HUES64 (cell line): ENCODE results near the gene LDLRAD3.

Experiments
- H3K27ac ChIP-seq: 2 replicates; pipeline ENCODE4 v1.7.0; 2013; ENCODE audit warnings: low read depth, low read length, inconsistent platforms
- H3K27me3 ChIP-seq: 2 replicates; pipeline ENCODE4 v1.6.1; 2013; ENCODE audit warnings: mild to moderate bottlenecking, low read length; ENCODE audit not compliant: insufficient read depth
- H3K36me3 ChIP-seq: 2 replicates; pipeline ENCODE4 v1.6.1; 2013; ENCODE audit warnings: mild to moderate bottlenecking, low read length; ENCODE audit not compliant: insufficient read depth
- H3K4me1 ChIP-seq: 2 replicates; pipeline ENCODE4 v1.6.1; 2013; ENCODE audit warnings: mild to moderate bottlenecking, low read length, moderate library complexity; ENCODE audit not compliant: insufficient read depth
- H3K4me3 ChIP-seq: 2 replicates; pipeline ENCODE4 v1.5.1; 2013; ENCODE audit warnings: mild to moderate bottlenecking, low read length, moderate library complexity
- H3K9ac ChIP-seq: 2 replicates; pipeline ENCODE4 v1.6.1; 2013; ENCODE audit warnings: mild to moderate bottlenecking, low read depth, low read length
- H3K9me3 ChIP-seq: 2 replicates; pipeline ENCODE4 v1.6.1; 2013; ENCODE audit warnings: low read depth, low read length; ENCODE audit not compliant: insufficient read depth
- WGBS: fragments of 150-250, 120-280 bp; methylation state at CpG from one replicate; pipeline ENCODE4 v1.1.7; 2013; ENCODE audit warnings: missing lambda C conversion rate; 5-methylcytosine and 5-hydroxymethylcytosine counted together

The LDLRAD3 gene

DNA sequence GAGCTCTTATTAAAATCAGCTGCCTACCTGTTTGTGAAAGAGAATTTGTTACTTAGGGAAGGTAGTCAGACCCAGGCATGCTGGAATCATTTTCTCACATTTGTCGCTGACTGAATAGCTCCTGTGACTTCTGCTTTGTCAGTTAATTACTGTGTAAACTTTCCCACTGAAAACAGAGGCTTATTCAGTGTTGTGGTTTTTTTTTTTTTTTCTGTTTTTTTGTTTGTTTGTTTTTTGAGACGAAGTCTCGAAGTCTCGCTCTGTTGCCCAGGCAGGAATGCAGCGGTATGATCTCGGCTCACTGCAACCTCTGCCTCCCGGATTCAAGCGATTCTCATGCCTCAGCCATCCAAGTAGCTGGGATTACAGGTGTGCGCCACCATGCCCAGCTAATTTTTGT lies 5.6 kb upstream of the LDLRAD3 start:
- Histone ChIP-seq H3K4me1 (peaks cover 11% of the 10 kb centered on the region), H3K27ac (no peak overlapping the region), H3K27me3 (peaks cover 11% of the 10 kb centered on the region; the same call in 1 of the 2 replicates), H3K36me3 (no peaks in the 10 kb centered on the region), H3K4me3 (no peak overlapping the region), H3K9me3 (no peaks in the 10 kb centered on the region), H3K9ac (no peak overlapping the region)
- 81% methylated on average over 9 of the region's 9 CpGs for WGBS

DNA sequence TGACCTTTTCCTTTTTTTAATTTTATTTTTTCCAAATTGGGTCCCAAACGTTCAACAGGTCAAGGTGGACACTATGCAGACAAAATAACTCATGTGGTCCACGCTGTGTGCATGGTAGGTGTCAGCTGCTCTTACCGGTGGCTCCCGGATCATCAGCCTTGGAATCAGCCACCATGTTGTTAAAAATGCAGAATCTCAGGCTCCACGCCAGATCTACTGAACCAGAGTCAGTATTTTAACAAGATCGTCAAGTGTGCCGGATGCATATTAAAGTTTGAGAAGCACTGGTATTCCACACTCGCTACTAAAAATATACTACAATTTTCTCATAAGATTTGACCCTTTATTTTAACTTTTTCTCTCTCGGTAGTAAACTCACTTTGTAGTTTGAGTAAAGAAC lies 553 bp upstream of the LDLRAD3 start:
- H3K36me3 ChIP-seq, result no peaks in the 10 kb centered on the region
- H3K9me3 ChIP-seq, result no peaks in the 10 kb centered on the region
- peak overlapping the region; percentile 89 for H3K9ac ChIP-seq
- H3K27me3 ChIP-seq, result peaks cover 24% of the 10 kb centered on the region
- peak overlapping the region; percentile 88 for H3K4me3 ChIP-seq
- WGBS, result 53% methylated on average over 9 of the region's 9 CpGs
- H3K27ac ChIP-seq, result peak overlapping the region; percentile 71
- peaks cover 31% of the 10 kb centered on the region for H3K4me1 ChIP-seq

DNA sequence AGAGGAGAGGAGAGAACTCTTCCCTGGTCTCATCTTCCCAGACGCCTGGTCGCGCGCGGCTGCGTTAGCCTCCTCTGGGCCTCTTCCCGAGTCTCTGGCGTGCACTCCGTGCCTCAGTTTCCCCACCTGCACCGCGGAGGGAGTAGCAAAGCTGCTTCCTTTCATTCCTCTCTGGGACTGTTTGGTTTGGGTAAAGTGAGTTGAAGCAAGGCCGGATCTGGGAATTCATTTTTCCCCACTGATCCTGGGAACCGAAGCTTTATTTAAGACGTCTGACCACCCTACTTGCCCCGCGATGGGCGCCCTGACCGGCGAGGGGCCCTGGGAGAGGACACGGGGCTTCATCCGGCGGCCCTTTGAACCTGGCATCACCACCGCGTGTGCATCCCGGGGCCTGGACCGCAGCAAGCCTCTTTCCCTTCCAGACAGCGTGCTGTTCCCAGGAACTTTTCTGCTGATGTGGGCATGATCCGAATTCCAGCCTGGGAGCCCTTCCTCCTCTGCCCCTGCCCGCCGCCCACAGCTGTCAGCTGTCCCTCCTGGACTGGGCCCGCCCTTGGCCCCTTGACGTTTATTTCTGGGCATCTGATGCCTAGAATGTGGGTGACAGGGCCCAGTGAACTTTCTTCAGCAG lies 758 bp downstream of the LDLRAD3 start:
- H3K36me3 ChIP-seq, result no peaks in the 10 kb centered on the region
- H3K9ac ChIP-seq, result peak overlapping the region; percentile 89
- H3K27ac ChIP-seq, result peak overlapping the region; percentile 46; the same call in 1 of the 2 replicates
- H3K9me3 ChIP-seq, result no peaks in the 10 kb centered on the region
- peak overlapping the region; percentile 88 for H3K4me3 ChIP-seq
- H3K27me3 ChIP-seq, result peaks cover 24% of the 10 kb centered on the region
- WGBS, result 8% methylated on average over 32 of the region's 32 CpGs
- peaks cover 39% of the 10 kb centered on the region for H3K4me1 ChIP-seq

DNA sequence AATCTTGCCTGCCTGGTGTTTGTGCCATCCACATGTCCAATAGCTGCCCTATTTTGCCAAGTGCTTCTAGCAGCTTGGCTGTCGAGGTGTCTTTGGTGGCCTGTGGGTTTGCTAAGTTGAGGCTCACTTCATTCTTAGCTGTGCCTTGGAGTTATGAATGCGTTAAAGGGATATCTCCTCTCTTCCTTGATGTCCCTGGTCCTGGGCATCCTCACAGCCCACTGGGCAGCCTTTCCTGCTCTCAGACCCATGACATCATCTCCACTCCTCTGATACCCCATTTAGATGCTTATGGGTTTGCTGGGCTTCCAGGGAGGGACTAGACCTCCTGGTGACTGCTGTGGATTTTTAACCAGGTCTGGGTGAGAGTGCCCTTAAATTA lies 1.3 kb downstream of the LDLRAD3 start:
- Histone ChIP-seq H3K9me3 (no peaks in the 10 kb centered on the region), H3K27ac (no peak overlapping the region), H3K4me3 (peak overlapping the region; percentile 88), H3K27me3 (peaks cover 24% of the 10 kb centered on the region), H3K4me1 (peaks cover 40% of the 10 kb centered on the region), H3K36me3 (no peaks in the 10 kb centered on the region), H3K9ac (peak overlapping the region; percentile 89; the same call in 1 of the 2 replicates)
- 78% methylated on average over 2 of the region's 2 CpGs for WGBS

DNA sequence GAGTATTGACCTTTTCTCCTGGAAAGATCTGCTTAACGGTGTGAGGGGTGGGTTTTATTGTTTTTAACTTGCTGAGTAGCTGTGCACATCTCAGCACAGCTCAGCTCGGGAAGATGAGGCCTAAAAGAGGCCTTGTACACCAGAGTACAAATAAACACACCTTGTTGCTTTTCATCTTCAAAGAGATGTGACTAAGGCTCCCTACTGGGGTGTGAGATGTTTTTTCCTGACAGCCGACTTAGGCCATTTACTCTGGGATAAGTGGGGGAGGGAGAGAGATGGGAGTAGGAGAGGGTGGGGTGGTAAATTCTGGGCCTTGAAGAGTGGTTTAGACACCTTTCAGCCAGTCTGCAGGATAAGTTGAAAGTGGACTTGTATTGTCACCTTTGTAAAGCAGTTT lies 2.9 kb downstream of the LDLRAD3 start:
- WGBS, result 47% methylated on average over 3 of the region's 3 CpGs

DNA sequence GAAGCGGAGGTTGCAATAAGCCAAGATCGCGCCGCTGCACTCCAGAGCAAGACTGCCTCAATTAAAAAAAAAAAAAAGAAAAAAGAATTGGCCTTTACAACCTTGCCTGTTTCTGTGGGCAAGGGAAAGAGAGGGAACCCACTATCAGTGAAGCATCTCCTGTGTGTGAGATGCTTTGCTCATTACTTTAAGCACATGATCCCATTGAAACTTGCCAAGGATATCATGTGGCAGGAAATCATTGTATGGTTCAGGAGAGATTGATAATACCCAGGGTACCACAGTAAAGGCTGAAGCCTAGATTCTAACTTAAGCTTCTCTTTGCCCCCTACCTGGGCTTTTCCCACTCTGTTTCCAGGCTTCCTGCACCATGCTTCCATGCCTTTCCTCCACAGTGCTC lies 3.6 kb downstream of the LDLRAD3 start:
- H3K27me3 ChIP-seq, result peaks cover 20% of the 10 kb centered on the region
- no peaks in the 10 kb centered on the region for H3K36me3 ChIP-seq
- H3K4me1 ChIP-seq, result peaks cover 40% of the 10 kb centered on the region
- no peaks in the 10 kb centered on the region for H3K9me3 ChIP-seq
- WGBS, result 91% methylated on average over 4 of the region's 4 CpGs
- no peak overlapping the region for H3K27ac ChIP-seq
- H3K4me3 ChIP-seq, result no peak overlapping the region
- H3K9ac ChIP-seq, result no peak overlapping the region

More for the DNA sequence above, 2.9 kb downstream of the LDLRAD3 start:
- no peaks in the 10 kb centered on the region for H3K9me3 ChIP-seq
- H3K36me3 ChIP-seq, result no peaks in the 10 kb centered on the region
- H3K9ac ChIP-seq, result no peak overlapping the region
- peaks cover 40% of the 10 kb centered on the region for H3K4me1 ChIP-seq
- H3K27ac ChIP-seq, result no peak overlapping the region
- H3K27me3 ChIP-seq, result peaks cover 24% of the 10 kb centered on the region
- no peak overlapping the region for H3K4me3 ChIP-seq

DNA sequence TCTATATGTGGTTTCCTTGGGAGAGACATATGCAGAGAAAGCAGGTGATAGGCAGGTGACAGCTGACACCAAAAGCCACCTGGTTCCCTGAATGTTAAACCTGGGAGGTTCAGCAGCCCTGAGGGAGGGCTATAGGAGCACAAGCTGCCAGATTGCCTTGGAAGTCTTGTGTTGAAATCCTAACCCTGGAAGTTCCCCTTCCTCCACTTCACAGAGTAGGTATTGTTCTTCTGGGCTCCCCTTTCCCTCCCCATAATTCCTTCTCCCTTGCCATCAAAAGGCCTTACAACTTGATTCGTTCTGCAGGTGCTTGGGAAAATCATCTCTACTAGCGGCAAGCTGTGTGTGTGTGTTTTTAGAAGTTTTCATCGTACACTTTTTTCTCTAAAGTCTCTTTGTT lies 5.4 kb downstream of the LDLRAD3 start:
- 93% methylated on average over 2 of the region's 3 CpGs for WGBS
- H3K27ac ChIP-seq, result no peak overlapping the region

DNA sequence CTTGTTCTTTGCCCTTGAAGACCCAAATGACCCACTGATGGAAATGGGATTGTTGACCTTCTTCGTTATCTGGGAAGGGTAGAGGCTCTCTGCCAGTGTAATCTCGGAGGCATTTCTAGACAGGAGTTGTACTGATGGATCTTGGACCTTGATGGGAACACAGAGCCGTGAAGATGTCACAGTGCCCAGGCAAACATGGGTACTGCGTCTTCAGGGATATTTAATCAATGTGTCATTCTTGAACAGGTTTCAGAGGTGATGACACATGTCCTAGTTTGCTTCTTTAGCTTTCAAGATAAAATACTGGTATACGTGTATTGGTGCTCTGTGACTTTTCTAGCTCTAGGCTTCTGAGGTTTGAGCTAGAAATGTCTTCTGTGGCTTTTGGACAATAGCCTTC lies 6.2 kb downstream of the LDLRAD3 start:
- Histone ChIP-seq H3K4me3 (no peak overlapping the region), H3K27ac (no peak overlapping the region), H3K36me3 (no peaks in the 10 kb centered on the region), H3K4me1 (peaks cover 28% of the 10 kb centered on the region), H3K9me3 (no peaks in the 10 kb centered on the region), H3K27me3 (peaks cover 7% of the 10 kb centered on the region; the same call in 1 of the 2 replicates), H3K9ac (no peak overlapping the region)
- 93% methylated on average over 5 of the region's 5 CpGs for WGBS

More for the DNA sequence above, 5.4 kb downstream of the LDLRAD3 start:
- Histone ChIP-seq H3K27me3 (peaks cover 13% of the 10 kb centered on the region; the same call in 1 of the 2 replicates), H3K9me3 (no peaks in the 10 kb centered on the region), H3K36me3 (no peaks in the 10 kb centered on the region), H3K4me3 (no peak overlapping the region), H3K4me1 (peaks cover 32% of the 10 kb centered on the region), H3K9ac (no peak overlapping the region)

DNA sequence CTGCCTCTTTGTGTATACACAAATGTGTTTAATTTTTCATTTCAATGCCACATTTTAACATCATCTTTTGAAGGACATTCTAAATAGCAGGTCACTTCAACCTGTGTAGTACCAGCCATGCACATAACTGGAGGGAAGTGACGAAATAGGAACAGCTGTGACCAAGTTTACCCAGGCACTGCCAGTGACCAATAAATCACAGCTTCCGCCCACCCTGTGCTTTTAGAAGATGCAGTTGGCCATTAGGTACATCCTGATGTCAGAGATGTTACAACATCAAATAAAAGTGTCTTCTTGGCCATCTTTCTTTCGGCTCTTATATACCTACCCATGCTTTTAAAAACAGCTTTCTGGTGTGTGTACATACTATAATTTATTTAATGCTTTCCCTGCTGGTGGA lies 7.8 kb downstream of the LDLRAD3 start:
- H3K36me3 ChIP-seq, result no peaks in the 10 kb centered on the region
- H3K27me3 ChIP-seq, result no peaks in the 10 kb centered on the region
- H3K9me3 ChIP-seq, result no peaks in the 10 kb centered on the region
- no peak overlapping the region for H3K9ac ChIP-seq
- no peak overlapping the region for H3K4me3 ChIP-seq
- peaks cover 13% of the 10 kb centered on the region for H3K4me1 ChIP-seq
- no peak overlapping the region for H3K27ac ChIP-seq
- WGBS, result 98% methylated on average over 2 of the region's 3 CpGs

DNA sequence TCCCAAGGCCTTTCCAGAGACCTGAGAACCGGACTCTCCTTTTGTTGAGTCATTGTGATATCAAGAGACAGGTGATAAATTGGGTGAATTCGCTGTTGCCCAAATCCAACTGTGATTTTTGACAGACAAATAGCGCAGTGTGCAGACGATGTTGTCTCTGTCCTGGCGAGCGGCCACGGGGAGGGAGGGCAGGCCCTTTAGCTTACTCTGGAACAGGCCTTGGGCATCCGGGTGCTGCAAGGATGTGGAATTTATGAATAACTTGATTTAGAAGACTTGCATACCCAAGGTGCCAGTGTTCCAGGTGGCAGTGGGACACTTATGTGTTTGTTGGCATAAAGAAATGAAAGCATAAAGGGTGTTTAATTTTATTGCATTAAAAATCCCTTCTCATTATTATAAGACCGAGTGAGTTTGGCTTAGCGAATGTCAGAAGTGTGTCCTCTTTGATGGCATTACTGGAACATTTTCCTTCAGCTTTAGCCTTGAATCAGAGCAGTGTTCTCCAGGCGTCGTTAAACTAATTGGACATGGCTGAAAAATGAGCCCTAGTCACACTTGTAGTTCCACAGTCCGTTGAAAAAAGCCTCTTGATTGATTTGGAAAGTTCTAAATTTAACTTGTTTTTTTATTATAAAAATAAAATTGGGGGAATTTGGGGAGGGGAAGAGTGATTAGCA lies 9.4 kb downstream of the LDLRAD3 start:
- no peaks in the 10 kb centered on the region for H3K9me3 ChIP-seq
- 89% methylated on average over 13 of the region's 13 CpGs for WGBS
- H3K27ac ChIP-seq, result no peak overlapping the region
- H3K9ac ChIP-seq, result no peak overlapping the region
- H3K4me3 ChIP-seq, result no peak overlapping the region
- H3K27me3 ChIP-seq, result no peaks in the 10 kb centered on the region
- H3K4me1 ChIP-seq, result peaks cover 9% of the 10 kb centered on the region
- no peaks in the 10 kb centered on the region for H3K36me3 ChIP-seq

DNA sequence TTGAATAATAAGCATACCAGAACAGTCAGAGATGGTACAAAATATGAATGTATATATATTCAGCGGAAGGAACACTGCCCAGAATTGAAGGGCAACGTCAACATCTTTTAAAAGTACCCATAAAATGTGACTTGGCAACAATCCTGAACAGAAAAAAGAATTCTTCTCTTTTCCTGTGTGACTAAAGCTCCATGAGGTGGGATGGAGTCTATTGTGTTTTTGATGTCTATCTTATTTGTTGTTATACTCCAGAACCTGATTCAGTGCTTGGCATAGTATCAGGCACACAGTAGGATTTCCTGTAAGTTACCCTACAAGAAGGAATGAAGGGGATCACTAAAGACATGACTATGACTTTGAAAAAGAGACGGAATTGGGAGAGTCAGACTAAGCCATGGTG lies 10.3 kb downstream of the LDLRAD3 start:
- Histone ChIP-seq H3K36me3 (no peaks in the 10 kb centered on the region), H3K27ac (no peak overlapping the region), H3K9ac (no peak overlapping the region), H3K27me3 (no peaks in the 10 kb centered on the region), H3K4me1 (peaks cover 5% of the 10 kb centered on the region), H3K9me3 (no peaks in the 10 kb centered on the region), H3K4me3 (no peak overlapping the region)
- 97% methylated on average over 3 of the region's 3 CpGs for WGBS
